Measurements from ENCODE around the gene CNOT8. TPM values are rescaled to one million over a fixed set of nuclear protein-coding genes. Genes with fewer than 3 reads are reported as not detected.
A peak's percentile ranks its signal among the peaks of the same experiment; 100 is the strongest.

The CNOT8 gene
- 45.3 and 51.5 TPM in 2 replicates for polyA plus RNA-seq (2012; rRNA removed)
- 48.2 and 52.3 TPM in 2 replicates for polyA plus RNA-seq (2012; cell fraction: cytosol; rRNA removed)
- 36.9 and 44.6 TPM in 2 replicates for polyA plus RNA-seq (2012; cell fraction: nucleus; rRNA removed)

DNA sequence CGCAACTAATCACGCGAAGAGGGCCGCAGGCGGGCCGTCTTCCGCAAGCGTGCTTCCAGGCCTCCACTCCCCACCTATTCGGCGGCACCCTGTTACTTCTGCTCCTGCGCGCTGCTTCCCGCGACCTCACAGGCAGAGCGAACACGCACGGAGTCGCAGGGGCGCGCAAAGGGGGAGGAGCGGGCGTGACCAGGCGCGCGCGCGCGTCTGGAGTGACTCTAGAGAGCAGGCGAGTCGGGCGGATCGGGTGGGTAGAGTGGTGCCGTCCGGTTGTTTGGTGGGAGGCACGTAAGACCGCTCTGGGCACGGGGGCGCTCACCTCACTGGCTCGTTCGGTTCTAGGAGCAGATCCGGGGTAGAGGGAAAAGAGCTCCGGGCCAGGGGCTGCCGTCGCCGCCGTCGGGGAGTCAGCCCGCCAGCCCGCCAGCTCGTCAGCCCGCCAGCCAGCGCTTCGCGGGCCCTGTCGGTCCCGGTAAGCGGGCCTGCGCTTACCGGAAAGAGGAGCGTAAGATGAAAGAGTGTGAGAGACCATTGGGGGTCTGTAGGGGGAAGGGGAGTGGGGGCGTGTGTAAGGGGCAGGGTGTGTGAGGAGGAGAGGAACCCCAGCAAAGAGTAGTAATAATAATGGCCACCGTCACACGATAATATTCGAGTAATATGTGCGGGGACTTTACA, at the start of gene CNOT8:
CNOT8 (plus strand) TSS at position 331 of the 675 bp plus-strand sequence. CDS start 4,652 bp downstream, outside the sequence.
- 2% methylated on average over 44 of the region's 65 CpGs for WGBS (ENCODE audit: low lambda C conversion rate)
- H3K4me3 ChIP-seq (ENCODE audit: low read depth in 2 of 2, low read length in 1 of 2) = peak within 1 kb of the TSS; percentile 62 to 86
- H3K36me3 ChIP-seq (replicated peaks in 1 of 2; ENCODE audit: control insufficient read depth in 1 of 2, insufficient read depth in 2 of 2, low read length in 1 of 2) = peaks cover 5 to 7% of the 10 kb centered on the region in 2 experiments
- peaks cover 14 to 17% of the 10 kb centered on the region in 2 experiments for H3K4me1 ChIP-seq (ENCODE audit: control insufficient read depth in 1 of 2, insufficient read depth in 2 of 2, low read depth in 1 of 2, low read length in 1 of 2)
- DNase-seq = peak; percentile 95
- H2AFZ ChIP-seq (ENCODE audit: low read depth) = peak within 1 kb of the TSS; percentile 78
- peak within 1 kb of the TSS; percentile 98 for H3K9ac ChIP-seq
- H3K9me2 ChIP-seq = no peaks in the 10 kb centered on the region
- H3K9me3 ChIP-seq = no peaks in the 10 kb centered on the region
- POLR2A ChIA-PET = interaction anchor here (0.6 to 2.5 kb wide), 5 partner anchors 13 to 176 kb away, joined by 3 to 16 read pairs (median 3); no protein-coding TSS in a partner anchor
- peak within 1 kb of the TSS; percentile 99 for H3K4me2 ChIP-seq
- H3K27ac ChIP-seq (ENCODE audit: low read depth in 2 of 2, low read length in 1 of 2) = peak within 1 kb of the TSS; percentile 99 to 100
- CTCF ChIA-PET = interaction anchor here (0.6 to 1.6 kb wide), 2 partner anchors 90 to 432 kb away, joined by 3 read pairs; no protein-coding TSS in a partner anchor
- H3K27me3 ChIP-seq (ENCODE audit: insufficient read depth) = no peaks in the 10 kb centered on the region
- H3F3A ChIP-seq (replicated peaks; ENCODE audit: insufficient read depth) = peaks cover 16% of the 10 kb centered on the region
- H3K79me2 ChIP-seq (ENCODE audit: insufficient read depth) = peaks cover 50% of the 10 kb centered on the region
- H4K20me1 ChIP-seq (ENCODE audit: insufficient read depth) = peaks cover 36% of the 10 kb centered on the region
- TF ChIP-seq, protein P1, sequence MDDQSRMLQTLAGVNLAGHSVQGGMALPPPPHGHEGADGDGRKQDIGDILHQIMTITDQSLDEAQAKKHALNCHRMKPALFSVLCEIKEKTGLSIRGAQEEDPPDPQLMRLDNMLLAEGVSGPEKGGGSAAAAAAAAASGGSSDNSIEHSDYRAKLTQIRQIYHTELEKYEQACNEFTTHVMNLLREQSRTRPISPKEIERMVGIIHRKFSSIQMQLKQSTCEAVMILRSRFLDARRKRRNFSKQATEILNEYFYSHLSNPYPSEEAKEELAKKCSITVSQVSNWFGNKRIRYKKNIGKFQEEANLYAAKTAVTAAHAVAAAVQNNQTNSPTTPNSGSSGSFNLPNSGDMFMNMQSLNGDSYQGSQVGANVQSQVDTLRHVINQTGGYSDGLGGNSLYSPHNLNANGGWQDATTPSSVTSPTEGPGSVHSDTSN (IDR thresholded peaks at IDR 0.05) = 0 out of 2 replicates have a peak, but pooled peaks have one; percentile 3
- TF ChIP-seq POLR2AphosphoS5 (IDR thresholded peaks at IDR 0.05; ENCODE audit: low read depth, low read length) (peak; percentile 90), MXI1 (IDR thresholded peaks at IDR 0.05; ENCODE audit: low read depth, low read length) (peak; percentile 83; the same call in 1 of the 2 replicates), TAF1 (IDR thresholded peaks at IDR 0.05; ENCODE audit: borderline replicate concordance, low read depth, low read length) (no peak; the same call in none of the 2 replicates), RFX5 (IDR thresholded peaks at IDR 0.05; ENCODE audit: low read length) (0 out of 2 replicates have a peak, but pooled peaks have one; percentile 8), SIN3A (IDR thresholded peaks at IDR 0.05; ENCODE audit: borderline replicate concordance, low read depth, low read length) (peak; percentile 63; the same call in 1 of the 2 replicates), EZH2phosphoT487 (IDR thresholded peaks at IDR 0.05; ENCODE audit: borderline replicate concordance, low read depth) (no peak), CTCF (IDR thresholded peaks at IDR 0.05) (no peak), CHD2 (IDR thresholded peaks at IDR 0.05; ENCODE audit: low read length, partially characterized antibody) (no peak), NRF1 (IDR thresholded peaks at IDR 0.05; ENCODE audit: low read depth, low read length) (peak; percentile 69), SMC3 (IDR thresholded peaks at IDR 0.05; ENCODE audit: low read depth, low read length) (no peak), ZBTB33 (IDR thresholded peaks at IDR 0.05; ENCODE audit: borderline replicate concordance, low read depth) (0 out of 2 replicates have a peak, but pooled peaks have one; percentile 14), GATA2 (CRISPR knock-in tag; IDR thresholded peaks at IDR 0.05) (no peak), YY1 (IDR thresholded peaks at IDR 0.05; ENCODE audit: low read depth) (peak; percentile 76), EP300 (IDR thresholded peaks at IDR 0.05; ENCODE audit: borderline replicate concordance in 1 of 2, low read depth in 1 of 2, low read length in 1 of 2) (no peak), TCF12 (IDR thresholded peaks at IDR 0.05) (no peak), RCOR1 (IDR thresholded peaks at IDR 0.05; ENCODE audit: low read length) (0 out of 2 replicates have a peak, but pooled peaks have one; percentile 8), GABPA (IDR thresholded peaks at IDR 0.05; ENCODE audit: low read depth) (peak; percentile 77), FOXM1 (IDR thresholded peaks at IDR 0.05; ENCODE audit: low read depth) (no peak)
- TF ChIP-seq, protein P2, sequence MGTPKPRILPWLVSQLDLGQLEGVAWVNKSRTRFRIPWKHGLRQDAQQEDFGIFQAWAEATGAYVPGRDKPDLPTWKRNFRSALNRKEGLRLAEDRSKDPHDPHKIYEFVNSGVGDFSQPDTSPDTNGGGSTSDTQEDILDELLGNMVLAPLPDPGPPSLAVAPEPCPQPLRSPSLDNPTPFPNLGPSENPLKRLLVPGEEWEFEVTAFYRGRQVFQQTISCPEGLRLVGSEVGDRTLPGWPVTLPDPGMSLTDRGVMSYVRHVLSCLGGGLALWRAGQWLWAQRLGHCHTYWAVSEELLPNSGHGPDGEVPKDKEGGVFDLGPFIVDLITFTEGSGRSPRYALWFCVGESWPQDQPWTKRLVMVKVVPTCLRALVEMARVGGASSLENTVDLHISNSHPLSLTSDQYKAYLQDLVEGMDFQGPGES (IDR thresholded peaks at IDR 0.05; ENCODE audit: low read depth, low read length) = no peak
- TF ChIP-seq, protein P3, sequence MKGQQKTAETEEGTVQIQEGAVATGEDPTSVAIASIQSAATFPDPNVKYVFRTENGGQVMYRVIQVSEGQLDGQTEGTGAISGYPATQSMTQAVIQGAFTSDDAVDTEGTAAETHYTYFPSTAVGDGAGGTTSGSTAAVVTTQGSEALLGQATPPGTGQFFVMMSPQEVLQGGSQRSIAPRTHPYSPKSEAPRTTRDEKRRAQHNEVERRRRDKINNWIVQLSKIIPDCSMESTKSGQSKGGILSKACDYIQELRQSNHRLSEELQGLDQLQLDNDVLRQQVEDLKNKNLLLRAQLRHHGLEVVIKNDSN (IDR thresholded peaks at IDR 0.05; ENCODE audit: borderline replicate concordance, low read depth) = no peak
